Thyroid gland (tissue), 4 donors: Measurements from ENCODE around the gene KRTAP10-7.

ENCODE experiments used
- CTCF ChIP-seq, 6 experiments: fragments of 200-600 bp in 3 of 6; fragments of 450-650 bp in 3 of 6; sonication (generic) in 3 of 6; IDR thresholded peaks; one replicate each; pipeline ENCODE4 v1.5.1; 2016 to 2019; ENCODE audit warnings: antibody characterized with exemption in 6 of 6, mild to moderate bottlenecking in 2 of 6, inconsistent platforms in 1 of 6, moderate library complexity in 1 of 6
- POLR2A ChIP-seq, 2 donors: fragments of 450-650 bp; IDR thresholded peaks; one replicate each; pipeline ENCODE4 v1.6.1; 2017; ENCODE audit warnings: antibody characterized with exemption in 2 of 2, mild to moderate bottlenecking in 2 of 2, moderate library complexity in 1 of 2

- TF ChIP-seq CTCF (IDR thresholded peaks at IDR 0.05): no peak
- TF ChIP-seq POLR2A (IDR thresholded peaks at IDR 0.05): no peak
Observed at GRCh38 chr21:44618909-44619308, 18.5 kb downstream of the KRTAP10-7 start.
